ENCODE measurements around the gene FAM78B. TPM values are rescaled to one million over a fixed set of nuclear protein-coding genes. Genes with fewer than 3 reads are reported as not detected.

FAM78B gene
- total and polyA plus RNA-seq, 2 of the 8 experiments (the other 6 are each of a cell fraction or from before 2014, with no cell fraction given): 2.3 to 3.6 TPM

GRCh38 chr1:166152978-166153377 lies 13.8 kb downstream of the FAM78B start (continued):
- no peak for TF ChIP-seq CHD7 (IDR thresholded peaks at IDR 0.05; ENCODE audit: insufficient replicate concordance, low read length)
- no peak for TF ChIP-seq JUND (IDR thresholded peaks at IDR 0.05; ENCODE audit: low read length)
- TF ChIP-seq GABPA (IDR thresholded peaks at IDR 0.05; ENCODE audit: borderline replicate concordance, insufficient read depth, low read length): no peak
- TF ChIP-seq SIRT6 (IDR thresholded peaks at IDR 0.05; ENCODE audit: low read length): no peak
- no peak for TF ChIP-seq MAFK (IDR thresholded peaks at IDR 0.05; ENCODE audit: low read depth, low read length)
- no peak for TF ChIP-seq KDM5A (IDR thresholded peaks at IDR 0.05; ENCODE audit: low read length)
- TF ChIP-seq RBBP5 (IDR thresholded peaks at IDR 0.05; ENCODE audit: borderline replicate concordance, low read depth, low read length): no peak
- TF ChIP-seq SRF (IDR thresholded peaks at IDR 0.05; ENCODE audit: low read depth, low read length): no peak
